Stimulated activated CD4-positive, alpha-beta T cell treated with anti-CD3 and anti-CD28 coated beads, Interleukin-4, amount 100 ng/mL, for 24 hours (primary cell): Measurements from ENCODE around the gene TNIK.

Source experiments
- DNase-seq: peaks from one replicate; pipeline ENCODE4 v3.0.0-alpha.2; 2020

The TNIK gene

DNA sequence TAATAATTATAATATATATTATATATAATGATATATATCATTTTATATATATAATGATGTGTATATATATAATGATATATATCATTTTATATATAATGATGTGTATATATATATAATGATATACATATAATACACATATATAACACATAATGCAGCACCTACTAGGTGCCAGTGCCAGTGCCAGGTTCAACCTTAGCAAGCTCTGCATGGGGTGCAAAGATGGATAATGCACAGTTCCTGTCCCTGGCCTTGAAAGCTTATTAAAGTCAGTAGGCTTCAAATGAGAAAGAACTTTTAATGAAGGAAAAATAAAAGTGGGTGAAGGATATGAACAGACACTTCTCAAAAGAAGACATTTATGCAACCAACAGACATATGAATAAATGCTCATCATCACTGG lies 240.9 kb downstream of the TNIK start:
- DNase-seq: no peak

GRCh38 chr3:171218069-171218468 lies 242.1 kb downstream of the TNIK start:
- DNase-seq: no peak

DNA sequence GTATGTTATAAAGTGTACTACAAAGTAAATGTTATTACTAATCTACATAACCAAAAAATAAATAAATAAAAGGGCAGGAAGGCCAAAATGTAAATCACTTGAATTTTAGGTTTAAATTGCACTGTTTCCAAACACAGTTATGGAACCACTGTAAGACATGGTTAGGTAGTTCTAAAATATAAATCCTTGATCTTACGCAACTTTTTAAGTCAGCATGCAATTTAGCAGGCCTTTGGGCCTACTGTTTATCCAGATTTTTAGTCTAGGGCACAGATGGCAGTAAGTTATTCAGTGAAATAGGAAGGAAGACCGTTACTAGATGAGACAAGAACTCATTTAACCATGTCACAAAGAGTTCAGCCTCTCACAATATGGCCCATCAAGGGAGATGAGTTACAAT lies 246.3 kb downstream of the TNIK start:
- no peak for DNase-seq

DNA sequence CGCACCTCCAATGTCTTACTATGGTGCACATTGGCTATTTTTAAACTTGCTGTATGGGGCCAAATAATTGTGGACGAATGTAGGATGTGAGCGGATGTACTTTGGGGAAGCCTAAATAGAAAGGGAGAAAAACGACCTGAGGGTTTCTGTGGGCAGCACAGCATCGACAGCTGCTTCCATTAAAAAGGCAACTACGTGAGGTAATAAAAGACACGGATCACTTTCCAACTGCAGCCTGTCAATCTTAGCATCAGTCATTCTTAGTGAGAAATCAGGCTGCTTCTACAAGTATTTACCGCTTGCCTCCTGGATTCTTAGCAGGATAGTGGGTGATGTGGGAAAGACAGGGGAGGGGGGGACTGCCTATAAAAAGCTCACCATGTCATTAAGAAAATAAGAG lies 247.0 kb downstream of the TNIK start:
- DNase-seq: no peak

GRCh38 chr3:171212648-171213047 lies 247.6 kb downstream of the TNIK start:
- DNase-seq: no peak

DNA sequence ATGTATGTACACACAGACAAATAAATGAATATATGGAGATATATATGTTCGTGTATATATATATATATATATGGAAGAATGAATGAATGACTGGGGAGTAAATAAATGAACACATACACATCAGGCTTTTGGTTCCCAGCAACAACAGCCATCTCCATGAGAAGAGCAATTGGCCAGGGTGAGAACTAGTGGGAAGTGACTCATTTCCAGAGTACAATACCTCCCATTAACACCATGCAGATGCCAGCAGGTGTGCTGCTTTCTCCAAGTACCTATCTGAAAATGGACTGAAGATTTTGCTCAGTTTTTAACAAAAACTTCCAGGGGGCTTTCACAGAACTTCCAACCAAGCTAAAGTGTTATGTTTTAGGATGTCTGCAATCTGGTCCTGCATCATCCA lies 253.9 kb downstream of the TNIK start:
- DNase-seq: no peak

DNA sequence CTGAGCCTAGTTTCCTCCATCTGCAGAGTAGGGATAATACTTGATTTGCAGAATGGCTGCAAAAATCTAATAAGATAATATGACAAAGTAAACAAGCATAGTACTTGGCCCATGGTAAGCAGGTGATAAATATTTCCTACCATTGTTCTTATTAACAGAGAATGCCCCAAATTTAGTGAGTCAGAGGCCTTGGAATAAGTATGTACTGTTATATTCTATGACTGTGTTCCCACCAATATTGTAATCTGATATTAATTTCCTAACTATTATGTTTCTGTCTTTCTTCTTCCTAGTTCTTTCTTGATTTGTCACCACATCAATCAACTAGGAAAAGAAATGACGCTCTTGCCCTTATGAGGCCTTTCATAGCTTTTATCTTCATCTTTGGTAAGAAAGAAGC lies 255.3 kb downstream of the TNIK start:
- DNase-seq: no peak

- no peak for DNase-seq
Measured at GRCh38 chr3:171201825-171202224, 258.4 kb downstream of the TNIK start.

- DNase-seq: no peak
Measured at GRCh38 chr3:171200750-171201088, 259.5 kb downstream of the TNIK start.

DNA sequence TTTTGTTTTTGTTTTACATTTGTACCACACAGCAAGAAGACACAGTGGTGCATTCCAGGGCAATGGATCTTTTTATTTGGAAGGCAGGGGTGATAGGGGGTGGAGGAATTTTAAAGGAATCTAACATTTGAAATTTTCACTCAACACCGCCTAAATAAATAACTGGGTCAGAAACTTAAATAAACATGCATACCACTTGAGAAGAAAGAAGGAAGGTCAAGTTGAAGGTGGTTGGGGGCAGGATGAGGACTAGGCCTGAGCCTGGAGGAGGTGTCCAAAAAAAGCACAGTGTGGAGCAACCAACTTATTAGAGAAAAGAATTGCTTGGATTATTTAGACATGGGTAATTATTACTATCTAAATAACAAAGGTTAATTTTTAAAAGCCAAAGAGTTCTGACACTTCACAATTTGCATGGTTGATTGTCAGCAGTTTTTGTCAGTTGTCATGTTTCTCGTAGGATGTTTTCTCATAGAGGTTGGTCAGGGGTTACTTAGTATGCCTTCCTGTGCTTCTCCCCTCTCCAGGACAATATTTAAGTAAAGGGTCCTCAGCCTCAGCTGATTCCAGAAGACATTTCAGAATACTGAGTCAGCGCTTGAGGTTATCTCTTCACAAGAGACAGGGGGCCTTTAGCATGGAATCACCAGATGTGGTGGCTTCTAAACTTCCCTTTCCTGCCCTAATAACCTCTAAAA lies 260.0 kb downstream of the TNIK start:
- DNase-seq: no peak

GRCh38 chr3:171199473-171199829 lies 260.8 kb downstream of the TNIK start:
- DNase-seq: no peak

- no peak for DNase-seq
Measured at GRCh38 chr3:171198781-171199472, 261.3 kb downstream of the TNIK start.

- no peak for DNase-seq
Measured at GRCh38 chr3:171195686-171196085, 264.5 kb downstream of the TNIK start.

DNA sequence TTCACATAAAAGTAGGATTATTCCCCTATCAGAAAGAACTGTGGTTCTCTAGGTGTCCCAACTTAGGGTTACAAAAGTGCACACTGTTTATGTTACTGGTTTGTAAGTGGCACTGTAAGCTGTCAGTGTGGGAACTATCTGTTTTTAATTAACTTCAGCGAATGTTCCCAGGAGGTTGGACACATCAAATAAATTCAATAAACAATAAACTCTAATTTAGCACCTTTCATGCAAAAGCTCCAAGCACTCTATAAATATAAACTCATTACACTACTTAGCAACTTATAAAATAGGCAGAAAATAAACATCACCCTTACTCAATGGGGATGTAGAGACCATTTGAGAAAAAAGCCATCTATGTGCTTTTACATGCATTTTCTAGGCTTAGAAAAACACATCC lies 265.2 kb downstream of the TNIK start:
- DNase-seq: no peak

DNA sequence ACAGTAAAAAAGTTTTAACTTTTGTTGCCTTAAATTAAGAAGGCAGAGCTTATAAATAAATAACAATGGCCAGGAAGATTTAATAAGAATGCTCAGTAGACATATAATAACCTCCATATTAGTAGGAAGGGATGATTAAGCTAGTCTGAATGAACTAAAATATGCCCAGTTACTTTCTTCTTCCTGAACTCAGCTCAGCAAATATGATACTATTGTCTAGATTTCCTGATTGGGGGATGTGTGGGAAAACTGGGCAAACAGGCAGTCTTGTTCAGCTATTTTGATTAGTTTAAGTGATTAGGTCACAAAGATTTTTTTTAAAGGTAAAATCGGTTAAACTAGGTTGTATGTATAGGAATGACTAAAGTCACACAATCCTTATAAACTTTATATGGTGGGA lies 266.5 kb downstream of the TNIK start:
- no peak for DNase-seq

DNA sequence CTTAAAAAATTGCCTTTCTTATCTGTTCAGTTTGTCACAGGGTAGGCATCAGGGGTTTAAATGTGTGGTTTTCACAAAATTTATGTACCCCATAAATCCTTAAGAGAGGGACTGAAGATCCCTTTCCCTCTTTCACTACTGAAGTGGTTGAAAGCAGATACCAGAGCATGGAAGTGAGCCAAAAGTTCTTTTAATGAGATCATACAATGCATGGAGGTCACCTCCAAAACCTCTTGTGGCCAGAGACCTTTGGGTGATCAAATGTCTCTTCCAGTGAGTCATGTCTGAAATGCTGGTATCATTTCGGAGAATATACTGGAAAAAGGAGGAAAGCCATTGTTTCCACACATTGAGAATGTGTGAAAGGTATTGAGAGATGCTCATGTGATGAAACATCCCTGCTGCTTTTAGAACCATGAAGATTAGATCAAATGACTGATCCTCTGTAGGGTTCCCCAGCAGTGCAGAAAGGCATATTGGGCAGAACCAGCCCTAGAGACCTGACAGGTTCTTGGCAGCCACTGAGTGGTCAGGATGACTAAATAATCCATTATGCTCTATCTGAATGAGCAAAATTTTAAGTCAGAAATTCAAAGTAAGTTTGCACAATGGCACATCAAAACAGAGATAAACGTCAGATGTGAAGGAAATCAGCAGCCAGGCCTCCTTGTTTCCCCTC lies 267.9 kb downstream of the TNIK start:
- no peak for DNase-seq

DNA sequence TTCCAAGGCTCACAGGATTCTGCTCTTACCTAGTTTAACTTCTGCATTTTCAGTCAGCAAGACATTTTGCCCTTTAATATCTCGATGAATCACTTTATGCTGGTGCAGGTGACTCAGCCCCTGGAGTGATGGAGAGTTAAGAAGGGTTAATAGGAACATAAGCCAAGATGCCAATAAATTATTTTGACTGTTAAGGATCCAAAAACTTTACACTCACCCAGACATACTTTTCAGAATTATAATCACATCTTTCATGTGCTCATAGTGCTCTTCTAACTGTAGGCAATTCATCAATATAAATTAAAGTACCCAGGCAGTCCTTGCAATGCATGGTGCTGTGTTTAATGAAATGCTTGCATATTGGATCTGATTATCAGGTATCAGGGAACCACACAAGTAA lies 269.5 kb downstream of the TNIK start:
- no peak for DNase-seq

GRCh38 chr3:171189394-171190080 lies 270.7 kb downstream of the TNIK start:
- no peak for DNase-seq

DNA sequence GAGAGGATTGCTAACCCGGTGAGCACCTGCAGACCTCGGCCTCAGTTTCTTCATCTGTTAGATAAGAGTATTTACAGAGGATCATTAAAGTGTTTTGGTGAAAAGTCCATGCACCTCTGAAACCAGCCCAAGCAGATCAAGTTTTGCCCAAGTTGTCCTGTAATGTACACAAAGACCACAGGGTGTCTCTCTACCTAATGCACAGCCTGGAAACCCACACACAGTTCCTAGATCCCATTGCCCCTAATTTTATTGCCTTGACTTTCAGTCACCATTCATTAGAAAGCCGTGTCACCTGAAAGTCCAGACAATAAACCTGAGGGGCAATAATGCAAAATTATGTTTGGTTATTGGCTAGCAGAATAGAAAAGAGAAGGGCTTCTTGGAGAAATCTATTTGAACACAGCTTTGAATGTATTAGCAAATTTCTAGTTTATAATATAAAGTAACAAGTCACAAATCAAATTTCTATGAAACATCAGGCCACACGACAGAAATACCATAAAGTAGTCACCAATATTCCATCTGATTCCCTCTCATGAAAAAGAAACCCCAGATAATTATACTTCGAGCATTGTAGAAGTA lies 272.4 kb downstream of the TNIK start:
- peak; percentile 19 for DNase-seq

DNA sequence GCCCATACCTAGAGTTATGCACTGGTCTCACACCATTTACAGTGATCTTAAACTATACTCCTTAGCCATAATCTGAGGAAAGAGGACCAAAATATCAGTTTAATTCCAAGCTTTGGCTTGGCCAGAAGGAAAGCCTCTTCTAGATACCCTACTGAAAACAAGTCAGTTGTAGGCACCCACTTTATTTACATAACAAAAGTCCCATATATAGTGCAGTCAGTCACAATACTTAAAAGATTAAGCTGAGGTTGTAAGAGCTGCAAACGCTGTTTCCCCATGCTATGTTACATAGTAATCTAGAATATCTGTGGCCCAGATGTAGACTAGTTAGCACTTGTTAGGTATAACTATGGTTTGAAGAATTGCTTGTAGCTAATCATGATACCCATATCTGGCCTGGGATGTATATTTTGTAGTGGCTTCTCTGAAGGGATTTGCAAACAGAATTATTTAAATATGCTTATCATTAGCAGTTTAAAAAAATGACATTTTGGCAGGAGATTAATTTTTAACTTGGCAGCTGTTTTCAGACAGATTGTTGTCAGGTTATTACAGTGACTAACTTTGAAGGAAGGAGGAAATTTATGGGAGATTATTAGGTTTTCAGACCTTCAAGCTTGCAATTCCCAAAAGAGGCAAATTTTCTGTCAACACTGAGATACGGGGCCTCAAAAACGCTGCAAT lies 273.2 kb downstream of the TNIK start:
- no peak for DNase-seq

DNA sequence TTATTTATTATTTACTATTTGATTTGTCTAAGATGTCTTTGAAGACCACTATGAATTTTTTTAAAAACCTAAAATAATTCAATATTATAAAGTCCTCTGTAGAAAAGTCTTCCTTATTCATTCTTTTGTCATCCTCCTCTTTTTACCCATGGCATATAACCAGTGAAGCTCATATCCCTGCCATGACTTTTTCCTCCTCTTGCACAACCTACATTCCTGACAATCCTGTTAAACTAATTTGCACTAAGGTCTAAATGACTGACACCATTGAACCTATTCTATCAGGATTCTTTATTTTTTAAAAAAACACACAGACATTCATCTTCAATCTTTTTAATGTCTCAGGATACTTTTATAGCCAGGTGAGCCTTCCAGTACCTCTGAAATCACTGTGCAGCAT lies 273.8 kb downstream of the TNIK start:
- no peak for DNase-seq

DNA sequence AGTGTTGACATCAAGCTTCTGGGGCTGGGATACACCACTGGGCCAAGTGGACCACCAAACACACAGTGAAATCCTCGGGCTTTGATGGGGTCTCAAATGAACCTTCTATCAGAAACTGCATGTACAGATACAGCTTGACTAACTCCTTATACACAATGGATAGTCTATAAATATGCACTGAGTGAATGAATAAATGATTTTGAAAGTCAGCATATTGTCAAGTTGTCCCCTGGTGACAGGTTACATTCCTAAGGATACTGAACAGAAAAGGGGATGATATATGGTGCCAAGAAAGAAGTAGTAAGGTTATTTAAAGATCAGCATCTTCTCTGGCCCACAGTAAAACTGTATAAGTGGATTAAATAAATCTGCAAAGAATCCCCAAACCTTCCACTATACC lies 274.2 kb downstream of the TNIK start:
- DNase-seq: no peak

GRCh38 chr3:171184372-171184771 lies 275.8 kb downstream of the TNIK start:
- peak; percentile 21 for DNase-seq
